Renal pelvis (tissue), 4 donors: Measurements from ENCODE around the gene ARMC9. TPM values are rescaled to one million over a fixed set of nuclear protein-coding genes. Genes with fewer than 3 reads are reported as not detected.
"Not testable (repeated sequence)": the region's sequence is repeated elsewhere in the genome, so short reads cannot be mapped to it uniquely, and the experiment has no call there.

Experiments used
- DNase-seq: peaks from one replicate; pipeline ENCODE4 v3.0.0-alpha.2; 2013
- polyA plus RNA-seq, 3 donors: library from polyadenylated mRNA; unstranded; fragments of 120-200 nt; gene quantifications; one replicate each; pipeline ENCODE4 v1.2.1, GENCODE V29; 2013; ENCODE audit not compliant: insufficient read length in 3 of 3

ARMC9 gene
- polyA plus RNA-seq, 3 donors: 27.3 to 30.6 (median 27.4) TPM

DNA sequence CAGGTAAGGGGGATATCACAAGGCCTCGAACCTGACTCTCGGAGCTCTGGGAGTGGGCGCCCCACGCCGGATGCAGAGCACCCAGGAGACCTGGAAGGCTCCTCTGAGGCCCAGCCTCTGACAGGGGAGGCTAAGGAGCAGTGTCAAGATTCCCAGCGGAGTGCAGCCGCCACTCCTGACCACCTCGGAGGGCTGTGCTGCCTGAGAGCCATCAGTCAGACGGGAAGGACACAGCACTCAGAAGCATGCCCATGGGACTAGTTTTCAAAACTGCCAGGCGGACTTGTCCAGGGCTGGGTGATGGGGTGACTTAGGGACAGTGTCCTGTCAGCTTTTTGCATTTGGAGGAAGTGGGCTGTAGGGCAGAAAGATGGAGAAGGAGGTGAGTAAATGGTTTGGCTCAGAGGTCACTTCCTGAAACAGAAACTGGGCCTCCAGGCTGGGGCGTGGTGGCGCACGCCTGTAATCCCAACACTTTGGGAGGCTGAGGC lies 162.5 kb downstream of the ARMC9 start:
- no peak for DNase-seq

GRCh38 chr2:231361701-231362554 lies 163.5 kb downstream of the ARMC9 start:
- no peak for DNase-seq

DNA sequence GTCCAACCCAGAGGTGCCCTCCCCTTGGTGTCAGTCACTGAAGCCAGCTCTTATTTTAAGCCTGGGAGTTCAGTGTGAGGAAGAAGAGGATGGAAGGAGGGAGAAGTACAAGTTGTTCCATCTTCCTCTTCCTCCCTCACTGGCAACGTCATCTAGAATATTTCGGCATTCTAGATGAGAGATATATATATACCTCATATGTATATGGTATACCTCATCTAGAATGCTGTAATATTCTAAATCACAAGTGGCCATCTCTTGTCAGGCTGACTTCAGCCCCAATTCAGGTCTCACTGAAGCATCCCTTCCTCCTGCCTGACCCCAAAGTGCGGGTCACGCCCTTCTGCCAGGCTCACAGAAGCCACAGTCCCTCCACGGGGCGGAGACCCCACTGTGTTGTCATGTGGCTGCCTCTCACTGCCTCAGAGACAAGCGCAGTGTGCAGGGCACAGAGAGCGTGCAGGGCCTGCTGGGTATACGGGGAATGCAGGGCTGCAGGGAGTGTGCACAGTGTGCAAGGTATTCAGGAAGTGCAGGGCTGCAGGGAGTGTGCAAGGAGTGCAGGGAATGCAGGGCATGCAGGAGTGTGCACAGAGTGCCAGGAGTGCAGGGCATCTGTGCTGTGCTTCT lies 164.2 kb downstream of the ARMC9 start:
- no peak for DNase-seq

GRCh38 chr2:231364061-231364460 lies 165.6 kb downstream of the ARMC9 start:
- DNase-seq: no peak

DNA sequence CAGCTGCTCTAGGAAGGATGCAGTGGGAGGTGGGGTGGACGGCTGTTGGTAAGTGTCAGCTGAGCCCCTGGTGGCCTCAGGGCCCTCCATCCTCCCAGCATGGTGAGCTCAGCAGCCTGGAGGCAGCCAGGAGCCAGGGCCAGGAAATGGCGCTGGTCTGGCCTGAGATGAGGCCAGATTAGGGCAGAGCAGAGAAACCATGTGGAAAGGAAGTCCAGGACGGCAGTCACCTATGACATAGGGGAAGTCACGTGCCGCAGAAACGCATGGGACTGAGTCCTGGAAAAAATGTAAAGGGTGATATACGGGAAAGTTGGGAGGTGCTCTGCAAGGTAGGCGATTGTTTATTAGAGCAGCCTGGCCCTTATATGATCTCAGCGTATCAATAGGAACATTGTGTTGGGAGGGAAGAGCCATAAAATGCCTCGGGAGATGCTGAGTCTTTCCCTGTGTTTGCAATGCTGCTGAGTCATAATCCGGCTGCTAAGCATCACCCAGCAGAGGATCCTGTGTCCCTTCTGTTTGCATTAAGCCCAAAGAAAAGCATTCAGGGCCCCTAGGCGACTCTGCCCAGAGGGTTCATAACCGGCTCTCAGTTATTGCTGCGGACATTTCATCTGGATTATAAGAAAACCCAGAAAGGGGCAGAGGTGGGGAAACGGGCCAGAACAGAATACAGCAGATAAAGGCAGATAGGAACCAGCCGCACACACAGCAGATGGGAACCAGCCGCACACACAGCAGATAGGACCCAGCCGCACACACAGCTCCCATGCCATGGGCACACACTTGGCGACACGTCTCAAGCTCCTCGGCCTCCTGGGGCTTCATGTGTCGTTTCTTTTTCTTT lies 166.8 kb downstream of the ARMC9 start:
- no peak for DNase-seq

DNA sequence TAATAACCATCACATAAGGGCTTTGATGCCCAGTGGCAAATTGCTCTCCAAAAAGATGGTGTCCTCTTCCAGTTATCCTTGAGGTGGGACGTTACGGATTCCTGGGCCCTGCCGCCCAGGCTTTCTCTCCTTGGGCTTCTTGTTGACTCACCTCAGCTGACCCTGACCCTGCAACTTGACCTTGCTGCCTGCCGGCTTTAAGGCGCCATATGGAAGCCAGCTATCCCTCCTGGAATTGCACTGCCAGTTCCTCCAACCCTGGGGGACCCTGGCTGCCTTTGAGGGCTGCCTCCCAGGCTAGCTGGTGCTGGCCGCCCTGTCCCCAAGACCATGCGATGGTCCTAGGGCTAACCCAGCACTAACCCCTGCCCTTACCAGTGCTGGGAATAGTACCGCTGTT lies 168.7 kb downstream of the ARMC9 start:
- DNase-seq: no peak

GRCh38 chr2:231369580-231370428 lies 171.4 kb downstream of the ARMC9 start:
- no peak for DNase-seq

DNA sequence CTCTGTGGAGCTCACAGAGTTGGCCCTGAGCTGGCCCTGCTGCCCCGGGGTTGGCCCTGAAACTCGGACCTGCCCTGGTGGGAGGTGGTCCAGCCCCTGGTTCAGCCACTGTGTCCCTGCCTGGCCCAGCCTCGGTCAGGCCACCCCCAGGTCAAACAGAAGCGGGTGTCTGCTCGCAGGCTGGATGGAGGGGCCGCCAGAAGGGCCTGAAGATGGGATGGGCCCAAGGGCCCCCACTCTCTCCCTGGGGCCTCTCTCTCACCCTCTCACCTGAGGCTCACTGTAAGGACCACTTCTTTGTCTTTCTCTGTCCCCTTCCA lies 172.0 kb downstream of the ARMC9 start:
- no peak for DNase-seq

DNA sequence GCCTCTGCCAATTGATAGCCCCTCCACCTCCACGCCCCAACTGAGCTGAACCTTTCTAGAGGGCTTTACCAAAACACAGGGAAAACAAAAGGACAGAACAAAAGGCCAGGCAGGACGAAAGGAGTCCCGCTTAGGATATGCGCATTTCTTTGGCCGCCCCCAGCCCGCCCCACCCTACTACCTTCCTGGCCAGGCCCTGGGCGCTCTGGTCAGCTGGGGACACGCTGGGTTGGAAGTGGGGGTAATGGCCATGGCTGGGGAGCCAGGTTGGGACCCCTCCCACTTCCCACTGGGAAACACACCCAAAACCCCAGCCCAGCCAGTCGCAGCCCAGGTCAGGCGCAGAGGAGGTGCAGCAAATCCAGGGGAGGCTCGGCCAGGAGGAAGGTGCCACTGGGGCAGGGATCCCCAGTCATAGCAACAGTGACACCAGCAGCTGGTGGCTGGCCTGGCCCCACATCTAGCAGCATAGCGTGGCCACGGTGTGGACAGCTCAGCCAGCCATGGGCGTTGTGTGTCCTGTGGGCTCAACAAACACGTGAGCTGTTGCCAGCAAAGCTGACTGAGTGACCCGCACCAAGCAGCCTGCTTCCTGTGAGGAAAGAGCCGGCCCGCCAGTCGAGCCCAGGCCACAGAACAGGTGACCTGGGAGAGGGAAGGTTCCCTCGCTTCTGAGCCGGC lies 172.5 kb downstream of the ARMC9 start:
- DNase-seq: no peak

DNA sequence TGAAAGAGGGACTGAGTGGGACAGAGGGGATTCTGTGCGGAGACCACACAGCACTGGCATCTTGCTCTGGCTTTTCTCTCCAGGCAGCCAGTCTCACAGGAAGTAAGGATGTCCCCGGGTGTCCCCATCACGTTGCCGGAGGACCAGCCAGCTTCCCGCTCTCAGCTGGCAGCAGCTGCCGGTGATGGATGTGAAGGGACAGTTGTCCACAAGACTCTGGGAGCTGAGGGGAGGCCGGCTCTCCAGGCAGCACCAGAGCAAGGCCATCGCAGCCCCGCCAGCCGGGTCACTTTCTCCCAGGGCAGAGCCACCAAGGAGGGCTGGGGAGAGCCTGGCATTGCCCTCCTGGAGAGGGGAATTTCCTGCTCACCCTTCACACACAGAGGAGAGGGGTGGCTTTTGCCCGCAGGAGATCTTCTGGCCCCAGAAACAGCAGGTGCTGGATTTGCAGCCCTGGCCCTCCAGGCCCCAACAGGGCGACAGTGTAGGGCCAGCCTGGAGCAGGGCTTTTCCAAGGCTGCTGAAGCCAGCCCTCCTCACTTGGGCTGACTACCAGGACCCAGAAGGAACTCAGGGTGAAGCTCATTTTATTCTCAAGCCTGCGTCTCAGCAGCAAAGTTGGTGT lies 173.1 kb downstream of the ARMC9 start:
- no peak for DNase-seq

DNA sequence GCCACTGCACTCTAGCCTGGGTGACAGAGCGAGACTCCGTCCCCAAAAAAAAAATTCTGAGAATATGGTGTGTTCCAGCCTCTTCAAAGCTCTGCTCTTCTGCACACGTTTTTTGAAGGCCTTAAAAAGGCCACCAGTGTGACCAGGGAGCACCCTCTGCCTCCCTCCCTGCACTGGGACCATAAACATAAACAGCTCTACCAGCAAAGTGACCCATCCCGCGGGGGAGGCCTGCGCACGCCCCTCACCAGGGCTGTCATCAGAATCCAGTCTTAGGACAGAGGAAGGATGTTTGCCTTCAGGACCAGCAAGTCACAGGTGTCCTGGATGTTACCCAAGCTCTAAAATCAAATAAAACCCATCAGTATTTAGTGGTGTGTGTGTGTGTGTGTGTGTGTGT lies 173.9 kb downstream of the ARMC9 start:
- DNase-seq: no peak

- DNase-seq: no peak
Observed at GRCh38 chr2:231373184-231373583, 174.8 kb downstream of the ARMC9 start.

DNA sequence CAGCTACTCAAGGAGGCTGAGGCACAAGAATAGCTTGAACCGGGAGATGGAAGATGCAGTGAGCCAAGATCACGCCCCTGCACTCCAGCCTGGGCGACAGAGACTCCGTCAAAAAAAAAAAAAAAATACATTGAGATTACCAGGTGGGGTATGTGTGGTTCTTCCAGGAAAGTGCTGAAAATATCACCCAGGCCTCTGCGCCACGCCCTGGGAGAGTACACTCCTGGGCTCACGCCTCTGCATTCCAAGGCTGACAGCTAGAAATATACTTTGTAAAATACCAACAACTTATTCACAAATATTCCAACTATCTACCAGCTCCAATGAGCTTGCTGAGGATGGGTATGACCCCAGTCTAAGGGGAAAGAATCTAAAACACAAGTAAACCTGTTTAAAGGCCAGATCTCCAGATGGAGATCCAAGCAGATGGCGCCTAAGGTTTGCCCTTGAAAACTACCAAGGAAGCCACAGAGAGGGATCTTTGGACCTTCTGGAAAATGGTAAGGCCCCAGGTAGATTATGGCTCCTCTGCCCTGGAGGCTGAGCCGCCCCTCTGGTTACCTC lies 175.4 kb downstream of the ARMC9 start:
- no peak for DNase-seq

DNA sequence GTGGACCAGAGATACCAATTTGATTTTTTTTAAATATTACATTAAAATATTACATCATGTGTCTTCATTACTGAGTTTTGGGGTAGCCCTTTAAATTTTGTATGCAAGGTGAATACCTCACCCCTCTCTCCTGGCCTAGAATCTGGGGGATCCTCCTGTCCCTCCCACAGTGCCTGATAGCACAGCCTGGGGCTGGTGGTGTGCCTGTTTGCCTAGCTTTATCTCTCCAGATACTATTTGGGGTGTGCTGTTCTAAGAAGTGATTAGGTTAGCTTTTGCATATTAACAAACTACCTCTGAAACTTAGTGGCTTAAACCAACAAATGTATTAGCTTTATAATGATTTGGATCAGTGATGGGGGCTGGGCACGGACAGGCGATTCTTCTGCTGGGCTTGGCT lies 176.3 kb downstream of the ARMC9 start:
- DNase-seq: no peak

- not testable (repeated sequence) for DNase-seq
Observed at GRCh38 chr2:231375994-231376615, 177.7 kb downstream of the ARMC9 start.

- DNase-seq: no peak
Observed at GRCh38 chr2:231376857-231377256, 178.4 kb downstream of the ARMC9 start.

DNA sequence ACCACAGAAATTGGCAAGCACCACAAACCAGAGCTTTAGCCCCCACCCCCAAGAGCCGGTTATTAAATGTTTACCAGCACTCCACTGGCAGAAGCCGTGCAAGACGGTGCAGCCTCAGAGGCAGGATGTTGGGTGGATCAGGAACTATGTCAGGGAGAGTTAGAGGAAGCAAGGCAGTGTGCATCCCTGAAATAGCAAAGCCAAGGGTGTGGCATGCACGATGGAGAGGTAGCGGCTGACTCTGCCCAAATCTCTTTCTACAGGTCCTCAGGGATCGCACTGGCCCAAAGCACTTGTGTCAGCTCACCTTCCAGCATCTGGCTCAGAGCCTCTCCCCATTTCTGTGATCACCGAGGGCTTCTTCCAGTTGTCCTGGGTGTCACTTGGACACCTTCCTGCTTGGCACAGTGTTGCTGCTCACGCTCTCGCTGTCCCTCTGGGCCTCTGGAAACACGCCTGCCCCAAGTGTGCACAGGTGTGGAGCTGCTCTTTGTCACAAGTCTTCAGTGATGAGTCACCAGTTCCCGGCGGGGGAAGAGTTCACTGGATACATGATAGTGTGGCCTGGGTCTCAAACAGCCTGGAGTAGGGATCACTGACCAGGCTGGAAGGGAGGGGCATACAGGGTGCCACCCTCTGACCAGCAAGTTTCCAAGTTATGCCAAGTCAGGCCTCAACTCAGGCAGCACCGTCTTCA lies 179.7 kb downstream of the ARMC9 start:
- DNase-seq: no peak

GRCh38 chr2:231379266-231380215 lies 181.1 kb downstream of the ARMC9 start:
- no peak for DNase-seq
